Liver (tissue), 9 donors: ENCODE measurements around the gene SRXN1. TPM values are rescaled to one million over a fixed set of nuclear protein-coding genes. Genes with fewer than 3 reads are reported as not detected.

ENCODE experiments used
- DNase-seq: peaks from one replicate; pipeline ENCODE4 v3.0.0-alpha.2; 2017; ENCODE audit warnings: low spot score
- H3K27ac ChIP-seq, 2 donors: one replicate each; pipeline ENCODE4 v1.7.0; 2013; ENCODE audit warnings: inconsistent platforms in 2 of 2, low read length in 2 of 2, control low read depth in 1 of 2, low read depth in 1 of 2, mild to moderate bottlenecking in 1 of 2
- H3K27me3 ChIP-seq, 4 donors: one replicate each; pipeline versions ENCODE4 v1.6.1 to v1.7.0; 2013; ENCODE audit warnings: low read length in 3 of 4, inconsistent platforms in 1 of 4, mild to moderate bottlenecking in 1 of 4, moderate library complexity in 1 of 4; ENCODE audit not compliant: control insufficient read depth in 4 of 4, insufficient read depth in 4 of 4
- H3K36me3 ChIP-seq, 4 donors: one replicate each; pipeline versions ENCODE4 v1.6.1 to v1.7.0; 2013; ENCODE audit warnings: low read length in 3 of 4, mild to moderate bottlenecking in 3 of 4, low read depth in 1 of 4, moderate library complexity in 1 of 4; ENCODE audit not compliant: control insufficient read depth in 4 of 4, insufficient read depth in 3 of 4
- H3K4me1 ChIP-seq, 4 donors: one replicate each; pipeline versions ENCODE4 v1.6.1 to v1.7.0; 2013; ENCODE audit warnings: low read length in 3 of 4, mild to moderate bottlenecking in 3 of 4, moderate library complexity in 1 of 4; ENCODE audit not compliant: control insufficient read depth in 4 of 4, insufficient read depth in 4 of 4
- H3K4me3 ChIP-seq, 3 donors: one replicate each; pipeline versions ENCODE4 v1.6.1 to v1.7.0; 2013; ENCODE audit warnings: low read length in 3 of 3, control low read depth in 1 of 3, low read depth in 1 of 3, mild to moderate bottlenecking in 1 of 3
- H3K9ac ChIP-seq, 2 donors: one replicate each; pipeline ENCODE4 v1.7.0; 2013; ENCODE audit warnings: low read length in 2 of 2, mild to moderate bottlenecking in 2 of 2, moderate library complexity in 2 of 2, control low read depth in 1 of 2, low read depth in 1 of 2
- H3K9me3 ChIP-seq, 4 donors: one replicate each; pipeline versions ENCODE4 v1.6.1 to v1.7.0; 2013; ENCODE audit warnings: low read length in 3 of 4; ENCODE audit not compliant: control insufficient read depth in 4 of 4
- ATF3 ChIP-seq: IDR thresholded peaks from 2 replicates; pipeline ENCODE4 v1.6.1; 2016; ENCODE audit warnings: antibody characterized with exemption
- CTCF ChIP-seq: fragments of 150-350 bp; IDR thresholded peaks from 2 replicates; pipeline ENCODE4 v1.5.1; 2017; ENCODE audit warnings: improper control_type of control experiment, low read depth, low read length; ENCODE audit not compliant: missing input control
- EGR1 ChIP-seq, 2 donors: IDR thresholded peaks; 2 replicates each; pipeline ENCODE4 v1.6.1; 2016 to 2018; ENCODE audit warnings: antibody characterized with exemption in 2 of 2, low read depth in 2 of 2
- FOXA1 ChIP-seq: IDR thresholded peaks from 2 replicates; pipeline ENCODE4 v1.6.1; 2016; ENCODE audit warnings: antibody characterized with exemption
- HNF4G ChIP-seq: IDR thresholded peaks from 2 replicates; pipeline ENCODE4 v1.6.1; 2016; ENCODE audit warnings: antibody characterized with exemption
- JUND ChIP-seq, 2 donors: IDR thresholded peaks; 2 replicates each; pipeline ENCODE4 v1.6.1; 2016; ENCODE audit warnings: antibody characterized with exemption in 2 of 2
- MAX ChIP-seq: IDR thresholded peaks from 2 replicates; pipeline ENCODE4 v1.6.1; 2016; ENCODE audit warnings: antibody characterized with exemption
- NR2F2 ChIP-seq: IDR thresholded peaks from 2 replicates; pipeline ENCODE4 v1.6.1; 2016; ENCODE audit warnings: antibody characterized with exemption
- RAD21 ChIP-seq, 2 donors: IDR thresholded peaks; 2 replicates each; pipeline ENCODE4 v1.6.1; 2016; ENCODE audit warnings: antibody characterized with exemption in 2 of 2, mild to moderate bottlenecking in 2 of 2
- RXRA ChIP-seq, 2 donors: IDR thresholded peaks; 2 replicates each; pipeline ENCODE4 v1.6.1; 2017 to 2018; ENCODE audit warnings: antibody characterized with exemption in 2 of 2, mild to moderate bottlenecking in 1 of 2
- TAF1 ChIP-seq: conservative IDR thresholded peaks from 2 replicates; pipeline ENCODE4 v1.6.1; 2016; ENCODE audit warnings: antibody characterized with exemption, mild to moderate bottlenecking
- ZBTB33 ChIP-seq: IDR thresholded peaks from 2 replicates; pipeline ENCODE4 v1.6.1; 2016; ENCODE audit warnings: antibody characterized with exemption
- WGBS: extraction: QIAGEN DNeasy Blood & Tissue Kit; methylation state at CpG from one replicate; pipeline ENCODE4 v1.1.7; 2013; 5-methylcytosine and 5-hydroxymethylcytosine counted together
- polyA plus RNA-seq, 2 donors: library from polyadenylated mRNA; stranded (reverse) in 1 of 2; unstranded in 1 of 2; fragments of 200-250 nt in 1 of 2; fragments of >200 nt in 1 of 2; fragmentation: Nextera tagmentation in 1 of 2; extraction: Ambion mirVana in 1 of 2; gene quantifications; one replicate each; pipeline versions ENCODE4 v1.2.1 to v1.2.3, GENCODE V29; 2013 to 2015
- total RNA-seq, 2 donors: library from RNA; depleted of rRNA; stranded (reverse); fragments of >200 nt; gene quantifications; one replicate each; pipeline ENCODE4 v1.2.3, GENCODE V29; 2014
- donor health status: healthy.
- donor health status: healthy.
- donor health status: healthy.
- donor health status: healthy.
- donor health status: healthy.

SRXN1 gene
- total and polyA plus RNA-seq, 4 donors: 14.3 to 60.2 (median 24.8) TPM

GRCh38 chr20:667351-668034 lies 14.5 kb upstream of the SRXN1 start:
- Histone ChIP-seq H3K27ac (no peak overlapping the region), H3K9me3 (no peaks in the 10 kb centered on the region), H3K4me3 (no peak overlapping the region), H3K9ac (no peak overlapping the region), H3K4me1 (peaks cover 0 to 6% (median 1%) of the 10 kb centered on the region in 4 donors), H3K36me3 (no peaks in the 10 kb centered on the region), H3K27me3 (peaks cover 7 to 23% (median 13%) of the 10 kb centered on the region in 4 donors)
- DNase-seq: peak; percentile 85
- WGBS: 27% methylated on average over 9 of the region's 9 CpGs
- TF ChIP-seq ATF3: no peak
- TF ChIP-seq RAD21 (IDR thresholded peaks at IDR 0.05): peak; percentile 70 to 79
- TF ChIP-seq ZBTB33: no peak
- TF ChIP-seq TAF1: no peak
- TF ChIP-seq CTCF: peak; percentile 80

GRCh38 chr20:666877-667276 lies 13.9 kb upstream of the SRXN1 start:
- H3K9me3 ChIP-seq: no peaks in the 10 kb centered on the region
- H3K9ac ChIP-seq: no peak overlapping the region
- TF ChIP-seq RXRA (IDR thresholded peaks at IDR 0.05) (no peak), EGR1 (IDR thresholded peaks at IDR 0.05; ENCODE audit: low read depth in 2 of 2) (no peak), HNF4G (no peak), CTCF (no peak), ATF3 (no peak), MAX (no peak), JUND (IDR thresholded peaks at IDR 0.05) (no peak), RAD21 (IDR thresholded peaks at IDR 0.05) (no peak), FOXA1 (no peak), NR2F2 (no peak)
- 35% methylated on average over 4 of the region's 4 CpGs for WGBS
- H3K4me1 ChIP-seq: peaks cover 0 to 9% (median 1%) of the 10 kb centered on the region in 4 donors
- peaks cover 7 to 26% (median 13%) of the 10 kb centered on the region in 4 donors for H3K27me3 ChIP-seq
- no peaks in the 10 kb centered on the region for H3K36me3 ChIP-seq
- no peak overlapping the region for H3K27ac ChIP-seq
- no peak for DNase-seq
- H3K4me3 ChIP-seq: no peak overlapping the region
